Cardiac muscle cell (in vitro differentiated cells and primary cell): ENCODE measurements around the gene IMMP2L. TPM values are rescaled to one million over a fixed set of nuclear protein-coding genes. Genes with fewer than 3 reads are reported as not detected.

Experiments
- DNase-seq, 2 donors: peaks; one replicate each; pipeline versions ENCODE4 v3.0.0 to v3.0.0-alpha.2; 2010 to 2017; ENCODE audit warnings: low read depth in 1 of 2, low spot score in 1 of 2
- H3K27ac ChIP-seq: fragments of 200-600 bp; sonication (generic); 2 replicates; pipeline ENCODE4 v1.5.1; 2016
- H3K27me3 ChIP-seq: fragments of 200-600 bp; sonication (generic); 2 replicates; pipeline ENCODE4 v1.6.0; 2016; ENCODE audit warnings: control low read depth
- H3K36me3 ChIP-seq: fragments of 200-600 bp; sonication (generic); 2 replicates; pipeline ENCODE4 v1.5.1; 2016; ENCODE audit warnings: control low read depth
- H3K4me1 ChIP-seq: fragments of 200-600 bp; sonication (generic); 2 replicates; pipeline ENCODE4 v1.8.1; 2017; ENCODE audit warnings: low read depth, mild to moderate bottlenecking, mixed run types
- H3K4me3 ChIP-seq: fragments of 200-600 bp; sonication (generic); 2 replicates; pipeline ENCODE4 v1.5.1; 2016; ENCODE audit warnings: mild to moderate bottlenecking
- H3K9me3 ChIP-seq: fragments of 200-600 bp; sonication (generic); 2 replicates; pipeline ENCODE4 v1.5.1; 2017; ENCODE audit warnings: low read depth, mild to moderate bottlenecking, control low read depth
- CTCF ChIP-seq: IDR thresholded peaks from 2 replicates; pipeline ENCODE4 v1.5.1; 2012; ENCODE audit warnings: low read depth, mild to moderate bottlenecking, low read length
- polyA plus RNA-seq: library from polyadenylated mRNA; unstranded; fragments of >200 nt; fragmentation: Nextera tagmentation; extraction: Ambion mirVana; gene quantifications from 2 replicates; pipeline ENCODE4 v1.2.1, GENCODE V29; 2016
- total RNA-seq: library from RNA; depleted of rRNA; stranded (reverse); fragments of >200 nt; gene quantifications from 2 replicates; pipeline ENCODE4 v1.2.3, GENCODE V29; 2016

The IMMP2L gene
- total and polyA plus RNA-seq, 2 experiments from 2014 or later = 6.0 to 11.9 TPM

- Histone ChIP-seq H3K4me3 (no peak overlapping the region), H3K36me3 (no peaks in the 10 kb centered on the region), H3K4me1 (no peaks in the 10 kb centered on the region), H3K9me3 (no peaks in the 10 kb centered on the region), H3K27me3 (no peaks in the 10 kb centered on the region), H3K27ac (no peak overlapping the region)
- DNase-seq = no peak
- TF ChIP-seq CTCF = no peak
These were observed 556.8 kb downstream of the IMMP2L start for GRCh38 chr7:111005445-111005844.

GRCh38 chr7:111004310-111004901 lies 557.9 kb downstream of the IMMP2L start:
- Histone ChIP-seq H3K27me3 (no peaks in the 10 kb centered on the region), H3K36me3 (no peaks in the 10 kb centered on the region), H3K9me3 (no peaks in the 10 kb centered on the region), H3K4me1 (no peaks in the 10 kb centered on the region), H3K27ac (no peak overlapping the region), H3K4me3 (no peak overlapping the region)
- no peak for DNase-seq
- no peak for TF ChIP-seq CTCF

GRCh38 chr7:111003883-111004282 lies 558.4 kb downstream of the IMMP2L start:
- Histone ChIP-seq H3K4me1 (no peaks in the 10 kb centered on the region), H3K27ac (no peak overlapping the region), H3K36me3 (no peaks in the 10 kb centered on the region), H3K27me3 (no peaks in the 10 kb centered on the region), H3K4me3 (no peak overlapping the region), H3K9me3 (no peaks in the 10 kb centered on the region)
- no peak for DNase-seq
- no peak for TF ChIP-seq CTCF

GRCh38 chr7:110994028-110994967 lies 568.0 kb downstream of the IMMP2L start:
- peaks cover 17% of the 10 kb centered on the region for H3K4me1 ChIP-seq
- DNase-seq = peak in 1 of 2 donors; percentile 11
- no peak for TF ChIP-seq CTCF
- H3K9me3 ChIP-seq = no peaks in the 10 kb centered on the region
- no peaks in the 10 kb centered on the region for H3K27me3 ChIP-seq
- no peak overlapping the region for H3K4me3 ChIP-seq
- H3K27ac ChIP-seq = no peak overlapping the region
- H3K36me3 ChIP-seq = no peaks in the 10 kb centered on the region

- peaks cover 18% of the 10 kb centered on the region for H3K4me1 ChIP-seq
- H3K4me3 ChIP-seq = no peak overlapping the region
- no peaks in the 10 kb centered on the region for H3K27me3 ChIP-seq
- no peak for DNase-seq
- H3K9me3 ChIP-seq = no peaks in the 10 kb centered on the region
- TF ChIP-seq CTCF = no peak
- H3K27ac ChIP-seq = no peak overlapping the region
- no peaks in the 10 kb centered on the region for H3K36me3 ChIP-seq
These were observed 573.3 kb downstream of the IMMP2L start for GRCh38 chr7:110988890-110989501.
